ENCODE results near the gene ARHGAP8. TPM values are rescaled to one million over a fixed set of nuclear protein-coding genes. Genes with fewer than 3 reads are reported as not detected.

ARHGAP8 gene
- total RNA-seq, 1 experiment from 2014 or later, result not detected

DNA sequence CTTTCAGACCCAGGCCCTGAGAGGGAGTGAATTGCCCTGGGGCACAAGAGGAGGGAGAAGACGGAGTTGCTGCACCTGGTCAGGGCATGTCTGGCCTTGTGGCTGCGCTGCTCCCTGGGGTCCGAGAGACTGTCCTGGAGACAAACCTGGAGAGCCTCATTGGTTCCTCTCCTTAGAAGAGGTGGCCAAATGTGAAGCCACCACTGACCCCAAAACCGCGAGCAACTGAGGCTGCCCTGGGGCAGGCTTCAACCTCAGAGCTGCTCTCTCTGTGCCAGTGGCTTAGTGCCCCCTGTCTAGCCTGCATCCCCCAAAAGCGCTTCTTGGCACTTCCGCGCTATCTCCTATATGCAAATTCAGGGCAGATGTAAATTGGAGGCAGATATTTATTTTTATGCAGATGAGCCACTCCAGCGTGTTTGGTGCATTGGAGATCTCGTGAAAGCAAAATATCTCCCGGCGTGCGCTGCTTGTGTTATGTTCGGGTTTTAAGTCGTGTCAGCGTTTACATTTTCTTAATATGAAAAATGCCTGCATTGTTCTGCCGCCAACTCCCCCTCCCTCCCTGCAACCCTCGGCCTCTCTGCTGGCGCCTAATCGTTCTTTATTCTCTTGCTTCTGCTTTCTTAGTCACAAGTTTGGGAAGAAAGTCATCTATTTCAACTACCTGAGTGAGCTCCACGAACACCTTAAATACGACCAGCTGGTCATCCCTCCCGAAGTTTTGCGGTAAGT, 69.5 kb downstream of the ARHGAP8 start:
- no peak overlapping the region for H3K4me3 ChIP-seq (ENCODE audit: low read length)
- H3K4me1 ChIP-seq (ENCODE audit: low read length), result no peaks in the 10 kb centered on the region
- no peaks in the 10 kb centered on the region for H3K9me3 ChIP-seq (ENCODE audit: low read length)
- no peak overlapping the region for H3K4me2 ChIP-seq (ENCODE audit: low read depth, low read length, poor library complexity, severe bottlenecking)
- no peaks in the 10 kb centered on the region for H4K20me1 ChIP-seq (ENCODE audit: insufficient read depth, low read depth, low read length)
- H3K27ac ChIP-seq (ENCODE audit: low read length), result no peak overlapping the region
- H3K9ac ChIP-seq (ENCODE audit: low read length), result no peak overlapping the region
- no peaks in the 10 kb centered on the region for H3K36me3 ChIP-seq (ENCODE audit: insufficient read depth, low read length)
- H3K9me2 ChIP-seq (replicated peaks; ENCODE audit: insufficient read depth, low read length), result no peaks in the 10 kb centered on the region
- DNase-seq, result no peak
- H3K27me3 ChIP-seq (ENCODE audit: low read length), result no peaks in the 10 kb centered on the region
- H2AFZ ChIP-seq (ENCODE audit: low read length), result no peak overlapping the region
- H3K79me2 ChIP-seq (ENCODE audit: low read length), result no peaks in the 10 kb centered on the region

DNA sequence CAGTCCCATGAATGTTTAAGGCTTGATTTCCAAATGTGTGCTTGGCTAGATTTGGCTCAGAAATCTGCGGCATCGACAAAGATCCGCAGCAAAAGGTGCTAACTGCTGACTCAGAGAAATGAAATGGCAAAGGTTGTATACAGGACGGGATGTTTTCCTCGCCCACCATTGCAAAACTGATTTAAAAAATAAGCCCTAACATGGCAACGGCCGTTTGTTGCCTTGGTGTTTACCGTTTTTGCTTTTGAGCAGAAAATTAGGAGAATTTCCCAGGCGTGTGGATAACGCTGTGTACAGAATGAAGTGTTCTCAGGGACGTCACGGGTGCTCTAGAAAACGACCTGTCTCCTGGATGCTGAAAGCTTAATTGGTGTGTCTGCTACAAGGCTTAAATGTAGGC, 70.2 kb downstream of the ARHGAP8 start:
- Histone ChIP-seq H4K20me1 (ENCODE audit: insufficient read depth, low read depth, low read length) (no peaks in the 10 kb centered on the region), H3K27me3 (ENCODE audit: low read length) (no peaks in the 10 kb centered on the region), H3K27ac (ENCODE audit: low read length) (no peak overlapping the region), H3K9me3 (ENCODE audit: low read length) (no peaks in the 10 kb centered on the region), H3K79me2 (ENCODE audit: low read length) (no peaks in the 10 kb centered on the region), H3K4me2 (ENCODE audit: low read depth, low read length, poor library complexity, severe bottlenecking) (no peak overlapping the region), H3K9ac (ENCODE audit: low read length) (no peak overlapping the region), H3K9me2 (replicated peaks; ENCODE audit: insufficient read depth, low read length) (no peaks in the 10 kb centered on the region), H2AFZ (ENCODE audit: low read length) (no peak overlapping the region), H3K36me3 (ENCODE audit: insufficient read depth, low read length) (no peaks in the 10 kb centered on the region), H3K4me1 (ENCODE audit: low read length) (no peaks in the 10 kb centered on the region), H3K4me3 (ENCODE audit: low read length) (no peak overlapping the region)
- DNase-seq, result no peak

DNA sequence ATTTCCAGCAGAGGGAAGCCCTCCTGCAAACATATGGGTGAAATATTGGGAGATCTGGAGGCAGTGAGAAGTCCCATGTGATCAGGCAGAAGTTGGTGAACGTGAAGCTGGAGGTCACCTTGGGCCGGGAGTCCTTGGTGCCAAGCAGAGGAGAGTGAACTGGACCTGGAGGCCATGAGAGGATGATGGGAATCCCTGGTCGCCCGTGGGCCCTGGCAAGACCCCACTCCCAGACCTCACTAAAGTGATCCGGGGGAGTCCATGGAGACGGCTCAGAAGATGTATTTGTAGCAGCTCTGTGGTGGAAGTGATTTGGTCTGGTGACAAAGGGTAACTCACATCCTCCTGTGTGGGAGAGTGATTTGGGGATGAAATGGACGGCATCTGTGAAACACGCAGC, 71.0 kb downstream of the ARHGAP8 start:
- no peaks in the 10 kb centered on the region for H3K9me3 ChIP-seq (ENCODE audit: low read length)
- no peaks in the 10 kb centered on the region for H3K36me3 ChIP-seq (ENCODE audit: insufficient read depth, low read length)
- no peaks in the 10 kb centered on the region for H4K20me1 ChIP-seq (ENCODE audit: insufficient read depth, low read depth, low read length)
- H3K9me2 ChIP-seq (replicated peaks; ENCODE audit: insufficient read depth, low read length), result no peaks in the 10 kb centered on the region
- H3K9ac ChIP-seq (ENCODE audit: low read length), result no peak overlapping the region
- H3K4me1 ChIP-seq (ENCODE audit: low read length), result peaks cover 4% of the 10 kb centered on the region
- H2AFZ ChIP-seq (ENCODE audit: low read length), result no peak overlapping the region
- DNase-seq, result no peak
- no peaks in the 10 kb centered on the region for H3K27me3 ChIP-seq (ENCODE audit: low read length)
- H3K4me3 ChIP-seq (ENCODE audit: low read length), result no peak overlapping the region
- H3K27ac ChIP-seq (ENCODE audit: low read length), result no peak overlapping the region
- H3K4me2 ChIP-seq (ENCODE audit: low read depth, low read length, poor library complexity, severe bottlenecking), result no peak overlapping the region
- H3K79me2 ChIP-seq (ENCODE audit: low read length), result no peaks in the 10 kb centered on the region

DNA sequence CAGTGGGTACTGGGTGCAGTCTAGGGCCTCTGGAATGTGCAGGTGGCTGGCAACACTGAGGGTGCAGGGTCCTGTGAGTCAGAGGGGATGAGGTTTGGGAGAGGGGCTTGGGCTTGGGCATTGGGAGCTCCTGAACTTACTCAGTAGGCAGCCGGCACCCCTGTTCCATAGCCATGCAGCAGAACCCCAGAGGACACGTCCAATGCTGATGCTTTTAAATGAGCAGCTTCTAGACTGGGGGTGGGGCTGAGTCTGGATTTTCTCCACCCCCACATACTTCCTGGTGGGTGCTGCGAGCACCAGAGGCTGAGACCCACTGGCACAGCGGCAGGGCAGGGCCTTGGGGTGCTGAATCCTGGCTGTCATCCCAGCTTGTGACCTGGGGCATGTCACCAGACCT, 71.4 kb downstream of the ARHGAP8 start:
- Histone ChIP-seq H3K27me3 (ENCODE audit: low read length) (no peaks in the 10 kb centered on the region), H3K79me2 (ENCODE audit: low read length) (no peaks in the 10 kb centered on the region), H2AFZ (ENCODE audit: low read length) (no peak overlapping the region), H3K9ac (ENCODE audit: low read length) (no peak overlapping the region), H3K27ac (ENCODE audit: low read length) (no peak overlapping the region), H3K4me1 (ENCODE audit: low read length) (peaks cover 4% of the 10 kb centered on the region), H3K4me2 (ENCODE audit: low read depth, low read length, poor library complexity, severe bottlenecking) (no peak overlapping the region), H3K4me3 (ENCODE audit: low read length) (no peak overlapping the region), H3K9me2 (replicated peaks; ENCODE audit: insufficient read depth, low read length) (no peaks in the 10 kb centered on the region), H3K36me3 (ENCODE audit: insufficient read depth, low read length) (no peaks in the 10 kb centered on the region), H4K20me1 (ENCODE audit: insufficient read depth, low read depth, low read length) (no peaks in the 10 kb centered on the region), H3K9me3 (ENCODE audit: low read length) (no peaks in the 10 kb centered on the region)
- DNase-seq, result no peak

DNA sequence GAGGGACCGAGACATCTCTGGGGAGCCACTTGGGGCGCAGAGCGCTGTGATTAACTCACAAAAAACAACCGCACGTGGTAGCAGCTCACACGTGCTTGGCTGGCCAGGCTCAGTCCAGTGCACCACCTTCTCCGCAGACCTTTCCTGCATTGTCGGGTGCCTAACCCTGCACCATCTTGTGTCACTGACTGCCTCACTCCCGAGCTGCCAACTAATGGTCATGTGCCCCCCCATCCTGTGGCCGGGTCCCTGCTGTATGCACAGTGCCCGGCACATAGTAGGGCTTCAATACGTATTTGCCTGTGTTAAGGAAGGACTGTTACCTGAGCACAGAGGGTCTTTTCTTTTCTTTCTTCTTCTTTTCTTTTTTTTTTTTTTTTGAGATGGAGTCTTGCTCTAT, 71.9 kb downstream of the ARHGAP8 start:
- Histone ChIP-seq H3K4me2 (ENCODE audit: low read depth, low read length, poor library complexity, severe bottlenecking) (no peak overlapping the region), H4K20me1 (ENCODE audit: insufficient read depth, low read depth, low read length) (no peaks in the 10 kb centered on the region), H3K9me3 (ENCODE audit: low read length) (no peaks in the 10 kb centered on the region), H3K79me2 (ENCODE audit: low read length) (no peaks in the 10 kb centered on the region), H3K9me2 (replicated peaks; ENCODE audit: insufficient read depth, low read length) (no peaks in the 10 kb centered on the region), H3K27ac (ENCODE audit: low read length) (no peak overlapping the region), H3K4me1 (ENCODE audit: low read length) (peaks cover 4% of the 10 kb centered on the region), H3K4me3 (ENCODE audit: low read length) (no peak overlapping the region), H2AFZ (ENCODE audit: low read length) (no peak overlapping the region), H3K9ac (ENCODE audit: low read length) (no peak overlapping the region), H3K36me3 (ENCODE audit: insufficient read depth, low read length) (no peaks in the 10 kb centered on the region), H3K27me3 (ENCODE audit: low read length) (no peaks in the 10 kb centered on the region)
- DNase-seq, result no peak

DNA sequence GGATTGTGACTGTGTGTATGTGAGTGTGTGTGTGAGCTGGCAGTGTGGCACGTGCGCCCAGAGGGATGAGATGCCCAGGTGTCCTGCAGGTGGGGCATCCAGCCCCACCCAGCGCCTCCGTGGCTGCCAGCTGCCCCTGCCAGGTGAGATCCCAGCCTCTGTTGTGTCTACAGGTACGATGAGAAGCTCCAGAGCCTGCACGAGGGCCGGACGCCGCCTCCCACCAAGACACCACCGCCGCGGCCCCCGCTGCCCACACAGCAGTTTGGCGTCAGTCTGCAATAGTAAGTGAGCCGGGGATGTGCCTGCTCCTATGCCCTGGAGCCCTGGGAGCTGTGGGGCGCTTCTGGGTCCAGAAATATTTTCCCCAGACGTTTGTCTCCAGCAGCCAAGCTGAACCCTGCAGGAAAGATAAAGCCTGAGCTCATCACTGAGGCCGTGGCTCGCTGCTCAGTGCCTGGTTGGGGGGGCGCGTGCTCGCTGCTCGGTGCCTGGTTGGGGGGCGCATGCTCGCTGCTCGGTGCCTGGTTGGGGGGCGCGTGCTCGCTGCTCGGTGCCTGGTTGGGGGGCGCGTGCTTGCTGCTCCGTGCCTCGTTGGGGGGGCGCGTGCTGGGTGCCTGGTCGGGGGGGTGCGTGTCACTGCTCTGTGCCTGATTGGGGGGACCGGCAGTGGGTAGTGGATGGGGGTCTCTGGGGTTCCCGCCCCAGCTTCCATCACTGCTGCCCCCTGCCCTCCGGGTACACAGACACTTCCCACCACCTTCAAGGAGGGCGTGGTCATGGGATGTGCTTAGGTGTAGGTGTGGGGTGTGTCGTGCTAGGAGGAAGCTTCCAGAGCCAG, 73.2 kb downstream of the ARHGAP8 start:
- no peak overlapping the region for H3K4me2 ChIP-seq (ENCODE audit: low read depth, low read length, poor library complexity, severe bottlenecking)
- H4K20me1 ChIP-seq (ENCODE audit: insufficient read depth, low read depth, low read length), result no peaks in the 10 kb centered on the region
- no peak overlapping the region for H3K9ac ChIP-seq (ENCODE audit: low read length)
- H2AFZ ChIP-seq (ENCODE audit: low read length), result no peak overlapping the region
- no peaks in the 10 kb centered on the region for H3K36me3 ChIP-seq (ENCODE audit: insufficient read depth, low read length)
- no peak overlapping the region for H3K4me3 ChIP-seq (ENCODE audit: low read length)
- H3K9me3 ChIP-seq (ENCODE audit: low read length), result no peaks in the 10 kb centered on the region
- H3K4me1 ChIP-seq (ENCODE audit: low read length), result peaks cover 4% of the 10 kb centered on the region
- no peaks in the 10 kb centered on the region for H3K27me3 ChIP-seq (ENCODE audit: low read length)
- no peak overlapping the region for H3K27ac ChIP-seq (ENCODE audit: low read length)
- DNase-seq, result no peak
- H3K9me2 ChIP-seq (replicated peaks; ENCODE audit: insufficient read depth, low read length), result no peaks in the 10 kb centered on the region
- no peaks in the 10 kb centered on the region for H3K79me2 ChIP-seq (ENCODE audit: low read length)

DNA sequence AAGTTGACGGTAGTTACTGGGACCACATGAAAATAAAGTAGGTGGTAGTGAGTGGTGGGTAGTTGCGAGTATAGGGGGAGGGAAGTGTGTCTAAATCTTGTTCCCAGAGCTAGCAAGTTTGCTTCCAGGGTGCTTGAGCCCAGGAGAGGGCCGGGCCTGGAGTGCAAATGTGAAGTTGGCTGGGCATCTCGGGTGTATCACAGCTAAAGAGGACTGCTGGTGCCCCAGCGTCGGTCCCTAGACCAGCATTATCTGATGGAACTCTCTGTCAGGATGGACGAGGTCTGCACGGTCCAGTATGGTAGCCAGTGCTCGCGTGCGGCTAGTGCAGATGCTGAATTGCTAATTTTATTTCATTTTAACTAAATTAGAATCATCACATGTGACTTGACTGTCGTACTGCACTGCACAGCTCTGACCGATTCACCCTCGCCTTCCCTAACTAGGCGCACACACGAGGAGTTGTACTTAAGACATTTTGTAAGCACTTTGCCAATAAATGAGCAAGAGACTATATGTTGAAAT, 75.4 kb downstream of the ARHGAP8 start:
- Histone ChIP-seq H3K4me1 (ENCODE audit: low read length) (peaks cover 4% of the 10 kb centered on the region), H2AFZ (ENCODE audit: low read length) (no peak overlapping the region), H3K9ac (ENCODE audit: low read length) (no peak overlapping the region), H3K9me2 (replicated peaks; ENCODE audit: insufficient read depth, low read length) (no peaks in the 10 kb centered on the region), H3K79me2 (ENCODE audit: low read length) (no peaks in the 10 kb centered on the region), H3K4me3 (ENCODE audit: low read length) (no peak overlapping the region), H3K4me2 (ENCODE audit: low read depth, low read length, poor library complexity, severe bottlenecking) (no peak overlapping the region), H3K27ac (ENCODE audit: low read length) (no peak overlapping the region), H3K36me3 (ENCODE audit: insufficient read depth, low read length) (no peaks in the 10 kb centered on the region), H3K9me3 (ENCODE audit: low read length) (no peaks in the 10 kb centered on the region), H4K20me1 (ENCODE audit: insufficient read depth, low read depth, low read length) (no peaks in the 10 kb centered on the region), H3K27me3 (ENCODE audit: low read length) (no peaks in the 10 kb centered on the region)
- DNase-seq, result no peak

DNA sequence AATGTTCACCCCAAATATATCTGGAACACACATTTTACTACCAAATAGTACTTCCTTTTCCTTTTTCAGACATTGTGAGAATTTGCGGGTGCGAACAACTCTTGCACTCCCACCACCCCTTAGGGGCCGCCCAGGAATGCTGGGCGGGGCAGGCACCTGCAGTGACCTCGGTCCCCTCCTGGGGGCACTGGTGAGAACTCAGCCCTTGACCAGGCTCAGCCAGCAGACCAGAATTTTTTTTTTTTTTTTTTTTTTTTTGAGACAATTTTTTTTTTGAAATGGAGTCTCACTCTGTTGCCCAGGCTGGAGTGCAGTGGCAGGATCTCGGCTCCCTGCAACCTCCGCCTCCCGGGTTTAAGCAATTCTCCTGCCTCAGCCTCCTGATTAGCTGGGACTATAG, 75.8 kb downstream of the ARHGAP8 start:
- Histone ChIP-seq H3K27me3 (ENCODE audit: low read length) (no peaks in the 10 kb centered on the region), H3K4me1 (ENCODE audit: low read length) (peaks cover 4% of the 10 kb centered on the region), H3K4me2 (ENCODE audit: low read depth, low read length, poor library complexity, severe bottlenecking) (no peak overlapping the region), H2AFZ (ENCODE audit: low read length) (no peak overlapping the region), H3K9me3 (ENCODE audit: low read length) (no peaks in the 10 kb centered on the region), H4K20me1 (ENCODE audit: insufficient read depth, low read depth, low read length) (no peaks in the 10 kb centered on the region), H3K4me3 (ENCODE audit: low read length) (no peak overlapping the region), H3K79me2 (ENCODE audit: low read length) (no peaks in the 10 kb centered on the region), H3K27ac (ENCODE audit: low read length) (no peak overlapping the region), H3K9ac (ENCODE audit: low read length) (no peak overlapping the region), H3K36me3 (ENCODE audit: insufficient read depth, low read length) (no peaks in the 10 kb centered on the region), H3K9me2 (replicated peaks; ENCODE audit: insufficient read depth, low read length) (no peaks in the 10 kb centered on the region)
- DNase-seq, result peak; percentile 78
